HCT116 (cell line): ENCODE results near the gene PRKAG2. TPM values are rescaled to one million over a fixed set of nuclear protein-coding genes. Genes with fewer than 3 reads are reported as not detected.
A peak's percentile ranks its signal among the peaks of the same experiment; 100 is the strongest.

Experiments
- ATAC-seq: fragments of 200-7000 bp; cut with Tn5 transposase; 2 replicates; pipeline ENCODE4 v1.9.1; 2020; ENCODE audit warnings: mild to moderate bottlenecking, moderate library complexity
- BruUV-seq: library from RNA; stranded (reverse); fragments of 400-500 nt; replicated peaks from 2 replicates; lab custom pipeline; 2021; lab: Mats Ljungman, UMichigan
- CTCF ChIA-PET: fragments of 300-600 bp; sonication (Branson Sonifier 250); formaldehyde crosslinking; loops from one replicate; lab custom pipeline; 2021; ENCODE audit warnings: antibody characterized with exemption; lab: Charles Lee
- POLR2A ChIA-PET: fragments of 300-600, 350-600 bp; sonication (Branson Sonifier 250); formaldehyde crosslinking; loops from one replicate; lab custom pipeline; 2021; ENCODE audit warnings: antibody characterized with exemption; lab: Charles Lee
- RAD21 ChIA-PET, 2 experiments: fragments of 300-600 bp; sonication (Branson Sonifier 250); formaldehyde crosslinking; loops; one replicate each; lab custom pipeline; 2023; ENCODE audit warnings: low total read pairs in 2 of 2; ENCODE audit not compliant: uncharacterized antibody in 2 of 2, unreplicated experiment in 2 of 2, low non-redundant PET in 1 of 2; lab: Charles Lee
- DNase-seq: peaks from one replicate; pipeline ENCODE4 v3.0.0-alpha.2; 2010; ENCODE audit warnings: low read depth, low spot score
- H2AFZ ChIP-seq: fragments of 200-600 bp; shearing (Covaris generic), sonication (generic); 2 replicates; pipeline ENCODE4 v1.6.1; 2017; ENCODE audit warnings: low read depth, mixed run types, mixed read lengths, antibody characterized with exemption, low read length; ENCODE audit not compliant: poor library complexity, severe bottlenecking
- H3K27ac ChIP-seq: 2 replicates; pipeline ENCODE4 v1.5.1; 2012; ENCODE audit warnings: low read depth, low read length
- H3K27me3 ChIP-seq: fragments of 200-600 bp; sonication (generic); 2 replicates; pipeline ENCODE4 v1.6.1; 2016; ENCODE audit warnings: mixed run types, low read length, mixed read lengths; ENCODE audit not compliant: insufficient read depth
- H3K36me3 ChIP-seq, 2 experiments: fragments of 200-500 bp in 1 of 2; fragments of 200-600 bp in 1 of 2; sonication (Bioruptor generic) in 1 of 2; sonication (generic) in 1 of 2; 2 replicates each; pipeline versions ENCODE4 v1.5.1 to v1.6.1; 2014 to 2016; ENCODE audit warnings: low read length in 2 of 2, inconsistent platforms in 1 of 2, mixed read lengths in 1 of 2, mixed run types in 1 of 2; ENCODE audit not compliant: insufficient read depth in 2 of 2, control insufficient read depth in 1 of 2
- H3K4me1 ChIP-seq, 2 experiments: fragments of 200-600 bp in 1 of 2; sonication (generic) in 1 of 2; 2 replicates each; pipeline versions ENCODE4 v1.5.1 to v1.6.1; 2012 to 2017; ENCODE audit warnings: low read length in 2 of 2, inconsistent platforms in 1 of 2, mild to moderate bottlenecking in 1 of 2, mixed read lengths in 1 of 2, mixed run types in 1 of 2, moderate library complexity in 1 of 2; ENCODE audit not compliant: insufficient read depth in 2 of 2, control insufficient read depth in 1 of 2
- H3K4me2 ChIP-seq: fragments of 200-600 bp; sonication (generic); 2 replicates; pipeline ENCODE4 v1.6.1; 2017; ENCODE audit warnings: mixed run types, low read length, mixed read lengths
- H3K4me3 ChIP-seq, 2 experiments: fragments of 200-600 bp in 1 of 2; sonication (generic) in 1 of 2; replicated peaks in 1 of 2; 2 replicates each; pipeline ENCODE4 v1.5.1; 2011 to 2016; ENCODE audit warnings: low read length in 2 of 2, control low read depth in 1 of 2, low read depth in 1 of 2, mild to moderate bottlenecking in 1 of 2, mixed read lengths in 1 of 2, mixed run types in 1 of 2
- H3K79me2 ChIP-seq: fragments of 200-600 bp; sonication (generic); 2 replicates; pipeline ENCODE4 v1.6.1; 2017; ENCODE audit warnings: mild to moderate bottlenecking, mixed run types, low read length, moderate library complexity, mixed read lengths; ENCODE audit not compliant: insufficient read depth
- H3K9ac ChIP-seq: fragments of 200-600 bp; sonication (generic); 2 replicates; pipeline ENCODE4 v1.6.1; 2016; ENCODE audit warnings: low read length, mixed read lengths
- H3K9me2 ChIP-seq: fragments of 200-600 bp; sonication (generic), shearing (Covaris generic); 2 replicates; pipeline ENCODE4 v1.6.1; 2017; ENCODE audit warnings: mixed run types, mild to moderate bottlenecking, moderate library complexity; ENCODE audit not compliant: insufficient read depth
- H3K9me3 ChIP-seq, 2 experiments: fragments of 200-500 bp in 1 of 2; fragments of 200-600 bp in 1 of 2; sonication (Bioruptor generic) in 1 of 2; sonication (generic) in 1 of 2; 2 replicates each; pipeline ENCODE4 v1.6.1; 2014 to 2017; ENCODE audit warnings: low read length in 2 of 2, mixed read lengths in 2 of 2, inconsistent platforms in 1 of 2, low read depth in 1 of 2, mild to moderate bottlenecking in 1 of 2, mixed run types in 1 of 2, moderate library complexity in 1 of 2; ENCODE audit not compliant: control insufficient read depth in 1 of 2, insufficient read depth in 1 of 2
- H4K20me1 ChIP-seq: fragments of 200-600 bp; sonication (generic), shearing (Covaris generic); 2 replicates; pipeline ENCODE4 v1.6.1; 2017; ENCODE audit warnings: mixed run types, mild to moderate bottlenecking, moderate library complexity; ENCODE audit not compliant: insufficient read depth
- EGR1 ChIP-seq: IDR thresholded peaks from 2 replicates; pipeline ENCODE4 v1.6.1; 2012; ENCODE audit warnings: low read depth
- ELF1 ChIP-seq: IDR thresholded peaks from 2 replicates; pipeline ENCODE4 v1.6.1; 2012; ENCODE audit warnings: low read depth, borderline replicate concordance
- POLR2A ChIP-seq: IDR thresholded peaks from 2 replicates; pipeline ENCODE4 v1.7.0; 2011; ENCODE audit warnings: borderline replicate concordance; ENCODE audit not compliant: insufficient read depth, insufficient read length; ENCODE audit errors: extremely low read depth
- RAD21 ChIP-seq: IDR thresholded peaks from 2 replicates; pipeline ENCODE4 v1.6.1; 2012; ENCODE audit warnings: low read depth, mild to moderate bottlenecking
- SP1 ChIP-seq: IDR thresholded peaks from 2 replicates; pipeline ENCODE4 v1.6.1; 2012; ENCODE audit warnings: low read depth
- YY1 ChIP-seq: IDR thresholded peaks from 2 replicates; pipeline ENCODE4 v1.6.1; 2011; ENCODE audit warnings: low read length, low read depth, moderate library complexity, mild to moderate bottlenecking; ENCODE audit not compliant: insufficient replicate concordance; ENCODE audit errors: extremely low read depth
- ZBTB33 ChIP-seq: IDR thresholded peaks from 2 replicates; pipeline ENCODE4 v1.6.1; 2011; ENCODE audit warnings: mild to moderate bottlenecking, low read length, moderate library complexity; ENCODE audit not compliant: insufficient replicate concordance; ENCODE audit errors: extremely low read depth
- ZFX ChIP-seq: fragments of 450-650 bp; IDR thresholded peaks from 2 replicates; pipeline ENCODE4 v1.6.1; 2017
- intact Hi-C: fragments of 100-400 bp; cut with micrococcal nuclease; formaldehyde crosslinking; loops from 2 replicates; pipeline ENCODE4 v1.10.0; 2022
- total RNA-seq: library from RNA; stranded (reverse); gene quantifications from one replicate; pipeline ENCODE4 v1.2.1, GENCODE V29; 2021; ENCODE audit not compliant: unreplicated experiment

PRKAG2 gene
- total RNA-seq, 1 experiment from 2014 or later, result 23.6 TPM

GRCh38 chr7:151832138-151832537 is 44.8 kb downstream of the PRKAG2 start:
- no peaks in the 10 kb centered on the region for H3K9me3 ChIP-seq
- no peaks in the 10 kb centered on the region for H3K9me2 ChIP-seq
- no peak overlapping the region for H2AFZ ChIP-seq
- no peak overlapping the region for H3K27ac ChIP-seq
- no peak overlapping the region for H3K4me3 ChIP-seq
- BruUV-seq, result no TSS peak
- H3K36me3 ChIP-seq, result no peaks in the 10 kb centered on the region
- ChIA-PET POLR2A (no interaction called here), CTCF (no interaction called here)
- no peaks in the 10 kb centered on the region for H3K4me1 ChIP-seq
- no peak overlapping the region for H3K4me2 ChIP-seq
- no peak for ATAC-seq
- H3K27me3 ChIP-seq, result no peaks in the 10 kb centered on the region
- no peaks in the 10 kb centered on the region for H4K20me1 ChIP-seq
- H3K9ac ChIP-seq, result no peak overlapping the region
- DNase-seq, result no peak
- TF ChIP-seq SP1 (no peak), POLR2A (no peak), YY1 (no peak), ZFX (no peak)
- TF ChIP-seq, all 23 proteins: peak for 0
- intact Hi-C loops, result no loop called here
- RAD21 ChIA-PET, result no interaction called here
- no peaks in the 10 kb centered on the region for H3K79me2 ChIP-seq

GRCh38 chr7:151831606-151832005 is 45.3 kb downstream of the PRKAG2 start:
- no peaks in the 10 kb centered on the region for H3K9me2 ChIP-seq
- TF ChIP-seq RAD21 (no peak), ZFX (no peak), ZBTB33 (no peak), EGR1 (no peak), ELF1 (no peak)
- TF ChIP-seq, all 23 proteins: peak for 0
- no peaks in the 10 kb centered on the region for H3K27me3 ChIP-seq
- RAD21 ChIA-PET, result no interaction called here
- H4K20me1 ChIP-seq, result no peaks in the 10 kb centered on the region
- BruUV-seq, result no TSS peak
- POLR2A ChIA-PET, result no interaction called here
- no peaks in the 10 kb centered on the region for H3K4me1 ChIP-seq
- no peaks in the 10 kb centered on the region for H3K79me2 ChIP-seq
- H3K9me3 ChIP-seq, result no peaks in the 10 kb centered on the region
- CTCF ChIA-PET, result no interaction called here
- no peak overlapping the region for H3K4me2 ChIP-seq
- no peak overlapping the region for H3K4me3 ChIP-seq
- DNase-seq (no peak), ATAC-seq (peak; percentile 54; the same call in 1 of the 2 replicates)
- H2AFZ ChIP-seq, result no peak overlapping the region
- H3K9ac ChIP-seq, result no peak overlapping the region
- H3K36me3 ChIP-seq, result no peaks in the 10 kb centered on the region
- H3K27ac ChIP-seq, result no peak overlapping the region
- intact Hi-C loops, result no loop called here
